Skeletal muscle satellite cell (primary cell): ENCODE measurements around the gene POLR2J.
"Not testable (repeated sequence)": the region's sequence is repeated elsewhere in the genome, so short reads cannot be mapped to it uniquely, and the experiment has no call there.

Experiments
- H3K27me3 ChIP-seq: 2 replicates; pipeline ENCODE4 v1.7.0; 2013; ENCODE audit warnings: low read length; ENCODE audit not compliant: control insufficient read depth, insufficient read depth
- H3K36me3 ChIP-seq: 2 replicates; pipeline ENCODE4 v1.7.0; 2013; ENCODE audit warnings: mild to moderate bottlenecking, control low read depth, low read length; ENCODE audit not compliant: insufficient read depth
- H3K4me1 ChIP-seq: 2 replicates; pipeline ENCODE4 v1.7.0; 2013; ENCODE audit warnings: low read length; ENCODE audit not compliant: control insufficient read depth, insufficient read depth
- H3K4me2 ChIP-seq: 2 replicates; pipeline ENCODE4 v1.7.0; 2013; ENCODE audit warnings: mild to moderate bottlenecking, low read length
- H3K4me3 ChIP-seq: 2 replicates; pipeline ENCODE4 v1.7.0; 2013; ENCODE audit warnings: low read length
- H3K9ac ChIP-seq: 2 replicates; pipeline ENCODE4 v1.7.0; 2013; ENCODE audit warnings: mild to moderate bottlenecking, low read depth, low read length, moderate library complexity
- H3K9me3 ChIP-seq: replicated peaks from 2 replicates; pipeline ENCODE4 v1.7.0; 2013; ENCODE audit warnings: mild to moderate bottlenecking, control low read depth, low read length

Gene POLR2J

DNA sequence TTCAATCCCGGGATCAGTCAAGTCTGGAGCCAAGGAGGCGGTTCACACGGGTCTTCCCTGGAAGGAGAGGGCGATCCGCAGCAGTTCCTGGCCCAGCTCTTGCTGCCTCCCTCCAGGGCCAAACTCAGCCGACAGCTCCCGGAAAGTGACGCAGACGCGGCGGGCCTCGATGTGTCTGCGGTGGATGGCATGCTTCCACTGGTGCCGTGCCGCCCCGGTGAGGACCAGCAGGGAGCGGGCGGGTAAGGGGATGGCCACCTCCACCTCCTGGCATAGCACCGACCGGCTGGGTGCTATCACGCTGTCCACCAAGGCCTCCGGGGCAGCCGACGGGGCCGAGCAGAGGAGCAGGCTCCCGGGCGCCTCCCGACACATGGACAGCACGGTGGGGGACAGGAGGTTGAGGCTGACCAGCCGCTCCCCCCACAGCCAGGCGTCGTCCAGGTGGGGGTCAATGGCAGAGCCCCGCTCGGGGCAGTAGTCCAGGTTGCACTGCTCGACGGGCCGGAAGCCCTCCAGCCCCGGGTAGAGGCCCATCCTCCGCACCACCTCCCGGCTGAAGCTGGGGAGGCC lies 21.3 kb downstream of the POLR2J start:
- Histone ChIP-seq H3K9ac (no peak overlapping the region), H3K9me3 (no peaks in the 10 kb centered on the region), H3K4me1 (peaks cover 10% of the 10 kb centered on the region), H3K36me3 (peaks cover 21% of the 10 kb centered on the region), H3K4me2 (no peak overlapping the region), H3K27me3 (no peaks in the 10 kb centered on the region), H3K4me3 (no peak overlapping the region)

DNA sequence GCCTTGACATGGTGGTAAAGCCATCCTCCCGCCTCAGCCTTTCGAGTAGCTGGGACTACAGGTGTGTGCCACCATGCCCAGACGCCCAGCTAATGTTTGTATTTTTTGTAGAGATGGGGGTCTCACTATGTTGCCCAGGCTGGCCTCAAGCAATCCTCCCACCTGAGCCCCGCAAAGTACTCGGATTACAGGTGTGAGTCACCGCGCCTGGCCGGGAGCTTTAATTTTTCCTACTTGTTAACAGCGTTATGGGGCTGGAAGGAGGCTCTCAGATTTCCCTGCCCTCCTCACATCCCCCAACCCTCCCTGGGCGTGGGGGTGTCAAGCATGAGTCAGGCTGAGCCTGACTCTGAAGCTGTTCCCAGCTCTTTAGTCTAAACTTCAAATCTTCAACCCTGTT lies 22.4 kb downstream of the POLR2J start:
- Histone ChIP-seq H3K9ac (no peak overlapping the region), H3K4me2 (peak overlapping the region; percentile 14), H3K27me3 (no peaks in the 10 kb centered on the region), H3K4me3 (no peak overlapping the region), H3K36me3 (peaks cover 21% of the 10 kb centered on the region), H3K4me1 (peaks cover 16% of the 10 kb centered on the region), H3K9me3 (no peaks in the 10 kb centered on the region)

GRCh38 chr7:102455596-102455995 lies 23.1 kb downstream of the POLR2J start:
- Histone ChIP-seq H3K27me3 (no peaks in the 10 kb centered on the region), H3K36me3 (peaks cover 21% of the 10 kb centered on the region), H3K4me2 (no peak overlapping the region), H3K9ac (no peak overlapping the region), H3K4me3 (no peak overlapping the region), H3K4me1 (peaks cover 18% of the 10 kb centered on the region), H3K9me3 (no peaks in the 10 kb centered on the region)

GRCh38 chr7:102454932-102455331 lies 23.8 kb downstream of the POLR2J start:
- H3K36me3 ChIP-seq = peaks cover 21% of the 10 kb centered on the region
- not testable (repeated sequence) for H3K9ac ChIP-seq, H3K27me3 ChIP-seq, H3K4me3 ChIP-seq, H3K9me3 ChIP-seq, H3K4me2 ChIP-seq
- H3K4me1 ChIP-seq = peaks cover 18% of the 10 kb centered on the region

GRCh38 chr7:102454468-102454867 lies 24.3 kb downstream of the POLR2J start:
- Histone ChIP-seq H3K9me3 (no peaks in the 10 kb centered on the region), H3K27me3 (no peaks in the 10 kb centered on the region), H3K36me3 (peaks cover 21% of the 10 kb centered on the region), H3K4me2 (no peak overlapping the region), H3K9ac (no peak overlapping the region), H3K4me3 (no peak overlapping the region), H3K4me1 (peaks cover 18% of the 10 kb centered on the region)

GRCh38 chr7:102453319-102453718 lies 25.4 kb downstream of the POLR2J start:
- Histone ChIP-seq H3K4me3 (no peak overlapping the region), H3K36me3 (peaks cover 19% of the 10 kb centered on the region), H3K27me3 (no peaks in the 10 kb centered on the region), H3K4me1 (peaks cover 18% of the 10 kb centered on the region), H3K9me3 (no peaks in the 10 kb centered on the region), H3K4me2 (no peak overlapping the region), H3K9ac (no peak overlapping the region)

DNA sequence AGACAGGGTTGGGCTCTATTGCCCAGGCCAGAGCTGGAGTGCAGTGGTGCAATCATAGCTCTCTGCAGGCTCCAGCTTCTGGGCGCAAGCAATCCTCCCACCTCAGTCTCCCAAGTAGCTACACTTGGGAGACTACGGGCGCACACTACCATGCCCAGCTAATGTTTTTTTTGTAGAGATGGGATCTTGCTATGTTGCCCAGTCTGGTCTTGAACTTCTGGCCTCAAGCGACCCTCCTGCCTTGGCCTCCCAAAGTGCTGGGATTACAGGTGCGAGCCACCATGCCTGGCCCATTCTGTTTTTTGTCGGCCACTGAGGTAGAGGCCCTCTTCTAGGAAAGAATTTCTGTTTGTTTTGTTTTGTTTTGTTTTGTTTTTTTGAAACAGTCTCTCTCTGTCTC lies 26.3 kb downstream of the POLR2J start:
- Histone ChIP-seq H3K4me3 (no peak overlapping the region), H3K9ac (no peak overlapping the region), H3K36me3 (peaks cover 14% of the 10 kb centered on the region), H3K4me1 (peaks cover 23% of the 10 kb centered on the region), H3K27me3 (no peaks in the 10 kb centered on the region), H3K4me2 (no peak overlapping the region), H3K9me3 (no peaks in the 10 kb centered on the region)

- no peak overlapping the region for H3K9ac ChIP-seq
- H3K9me3 ChIP-seq = no peaks in the 10 kb centered on the region
- no peaks in the 10 kb centered on the region for H3K27me3 ChIP-seq
- H3K4me2 ChIP-seq = peak overlapping the region; percentile 56
- peaks cover 11% of the 10 kb centered on the region for H3K36me3 ChIP-seq
- no peak overlapping the region for H3K4me3 ChIP-seq
- peaks cover 15% of the 10 kb centered on the region for H3K4me1 ChIP-seq
Measured at GRCh38 chr7:102451371-102452054, 27.2 kb downstream of the POLR2J start.

DNA sequence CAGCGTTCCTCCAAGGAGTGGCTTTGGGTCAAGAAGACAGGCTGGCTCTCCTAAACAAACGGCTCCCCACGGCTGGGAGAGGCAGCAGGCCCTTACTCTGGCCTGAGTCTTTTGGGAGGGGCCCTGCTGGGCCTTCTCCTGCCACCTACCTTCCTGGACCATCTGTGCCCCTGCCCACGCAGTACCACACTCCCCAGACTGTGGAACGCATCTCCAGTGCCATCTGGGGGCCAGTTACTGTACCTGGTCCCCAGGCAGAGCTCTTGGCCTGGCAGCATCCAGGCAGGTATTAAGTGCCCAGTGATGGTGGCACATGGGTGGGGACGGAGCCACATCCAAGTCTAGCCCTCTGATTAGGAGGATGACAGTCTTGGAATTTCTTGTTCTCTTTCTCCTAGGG lies 28.5 kb downstream of the POLR2J start:
- peaks cover 9% of the 10 kb centered on the region for H3K36me3 ChIP-seq
- H3K4me2 ChIP-seq = no peak overlapping the region
- H3K9ac ChIP-seq = no peak overlapping the region
- H3K4me3 ChIP-seq = no peak overlapping the region
- no peaks in the 10 kb centered on the region for H3K27me3 ChIP-seq
- H3K9me3 ChIP-seq = no peaks in the 10 kb centered on the region
- H3K4me1 ChIP-seq = peaks cover 13% of the 10 kb centered on the region

GRCh38 chr7:102449136-102449535 lies 29.6 kb downstream of the POLR2J start:
- H3K4me2 ChIP-seq = no peak overlapping the region
- no peak overlapping the region for H3K9ac ChIP-seq
- peaks cover 13% of the 10 kb centered on the region for H3K4me1 ChIP-seq
- no peak overlapping the region for H3K4me3 ChIP-seq
- H3K9me3 ChIP-seq = no peaks in the 10 kb centered on the region
- H3K27me3 ChIP-seq = no peaks in the 10 kb centered on the region
- peaks cover 9% of the 10 kb centered on the region for H3K36me3 ChIP-seq

GRCh38 chr7:102447311-102447710 lies 31.4 kb downstream of the POLR2J start:
- H3K9ac ChIP-seq = no peak overlapping the region
- no peaks in the 10 kb centered on the region for H3K9me3 ChIP-seq
- no peak overlapping the region for H3K4me2 ChIP-seq
- H3K4me1 ChIP-seq = peaks cover 13% of the 10 kb centered on the region
- H3K4me3 ChIP-seq = no peak overlapping the region
- no peaks in the 10 kb centered on the region for H3K27me3 ChIP-seq
- peaks cover 9% of the 10 kb centered on the region for H3K36me3 ChIP-seq
